LNCaP clone FGC (cell line): Measurements from ENCODE around the gene TIGD1.
"Not testable (repeated sequence)": the region's sequence is repeated elsewhere in the genome, so short reads cannot be mapped to it uniquely, and the experiment has no call there.

Source experiments
- DNase-seq: peaks from one replicate; pipeline ENCODE4 v3.0.0-alpha.2; 2011; ENCODE audit warnings: low read depth
- H3K4me3 ChIP-seq: 2 replicates; pipeline ENCODE4 v1.5.1; 2011; ENCODE audit warnings: mild to moderate bottlenecking, low read depth, low read length, control low read depth
- TF ChIP-seq, protein P1 (sequence below): IDR thresholded peaks from 2 replicates; pipeline ENCODE4 v1.5.1; 2012; ENCODE audit warnings: mild to moderate bottlenecking; ENCODE audit not compliant: control insufficient read depth, insufficient read depth; ENCODE audit errors: extremely low read depth

Gene TIGD1

DNA sequence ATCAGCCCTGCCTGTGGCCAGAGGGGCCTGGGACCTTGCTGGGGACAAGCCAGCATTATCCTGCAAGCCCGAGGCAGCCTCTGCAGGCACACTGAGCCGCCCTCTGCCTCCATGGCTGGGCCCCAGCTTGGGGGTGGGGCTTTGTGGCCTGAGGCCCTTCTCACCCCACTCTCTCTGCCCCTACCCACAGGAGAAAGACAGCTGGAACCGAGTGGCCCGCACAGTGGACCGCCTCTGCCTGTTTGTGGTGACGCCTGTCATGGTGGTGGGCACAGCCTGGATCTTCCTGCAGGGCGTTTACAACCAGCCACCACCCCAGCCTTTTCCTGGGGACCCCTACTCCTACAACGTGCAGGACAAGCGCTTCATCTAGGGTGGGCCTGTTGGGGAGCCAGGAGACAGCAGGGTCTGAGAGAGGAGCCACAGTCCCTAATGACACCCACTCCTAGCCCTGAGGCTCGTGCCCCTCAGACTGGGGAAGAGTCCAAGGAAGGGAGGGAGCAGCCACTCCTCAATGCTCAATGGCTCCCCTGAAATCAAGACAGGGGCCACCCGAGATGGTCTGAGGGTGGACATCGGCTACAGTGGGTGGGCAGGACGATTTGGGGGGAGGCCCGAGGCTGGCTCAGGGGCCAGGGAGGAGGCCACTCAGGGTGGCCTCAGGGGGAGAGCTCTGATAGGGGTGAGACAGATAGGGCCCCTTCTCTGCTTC lies 15.3 kb downstream of the TIGD1 start:
- DNase-seq, result no peak
- H3K4me3 ChIP-seq, result no peak overlapping the region
- TF ChIP-seq, protein P1, sequence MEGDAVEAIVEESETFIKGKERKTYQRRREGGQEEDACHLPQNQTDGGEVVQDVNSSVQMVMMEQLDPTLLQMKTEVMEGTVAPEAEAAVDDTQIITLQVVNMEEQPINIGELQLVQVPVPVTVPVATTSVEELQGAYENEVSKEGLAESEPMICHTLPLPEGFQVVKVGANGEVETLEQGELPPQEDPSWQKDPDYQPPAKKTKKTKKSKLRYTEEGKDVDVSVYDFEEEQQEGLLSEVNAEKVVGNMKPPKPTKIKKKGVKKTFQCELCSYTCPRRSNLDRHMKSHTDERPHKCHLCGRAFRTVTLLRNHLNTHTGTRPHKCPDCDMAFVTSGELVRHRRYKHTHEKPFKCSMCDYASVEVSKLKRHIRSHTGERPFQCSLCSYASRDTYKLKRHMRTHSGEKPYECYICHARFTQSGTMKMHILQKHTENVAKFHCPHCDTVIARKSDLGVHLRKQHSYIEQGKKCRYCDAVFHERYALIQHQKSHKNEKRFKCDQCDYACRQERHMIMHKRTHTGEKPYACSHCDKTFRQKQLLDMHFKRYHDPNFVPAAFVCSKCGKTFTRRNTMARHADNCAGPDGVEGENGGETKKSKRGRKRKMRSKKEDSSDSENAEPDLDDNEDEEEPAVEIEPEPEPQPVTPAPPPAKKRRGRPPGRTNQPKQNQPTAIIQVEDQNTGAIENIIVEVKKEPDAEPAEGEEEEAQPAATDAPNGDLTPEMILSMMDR, result no peak

DNA sequence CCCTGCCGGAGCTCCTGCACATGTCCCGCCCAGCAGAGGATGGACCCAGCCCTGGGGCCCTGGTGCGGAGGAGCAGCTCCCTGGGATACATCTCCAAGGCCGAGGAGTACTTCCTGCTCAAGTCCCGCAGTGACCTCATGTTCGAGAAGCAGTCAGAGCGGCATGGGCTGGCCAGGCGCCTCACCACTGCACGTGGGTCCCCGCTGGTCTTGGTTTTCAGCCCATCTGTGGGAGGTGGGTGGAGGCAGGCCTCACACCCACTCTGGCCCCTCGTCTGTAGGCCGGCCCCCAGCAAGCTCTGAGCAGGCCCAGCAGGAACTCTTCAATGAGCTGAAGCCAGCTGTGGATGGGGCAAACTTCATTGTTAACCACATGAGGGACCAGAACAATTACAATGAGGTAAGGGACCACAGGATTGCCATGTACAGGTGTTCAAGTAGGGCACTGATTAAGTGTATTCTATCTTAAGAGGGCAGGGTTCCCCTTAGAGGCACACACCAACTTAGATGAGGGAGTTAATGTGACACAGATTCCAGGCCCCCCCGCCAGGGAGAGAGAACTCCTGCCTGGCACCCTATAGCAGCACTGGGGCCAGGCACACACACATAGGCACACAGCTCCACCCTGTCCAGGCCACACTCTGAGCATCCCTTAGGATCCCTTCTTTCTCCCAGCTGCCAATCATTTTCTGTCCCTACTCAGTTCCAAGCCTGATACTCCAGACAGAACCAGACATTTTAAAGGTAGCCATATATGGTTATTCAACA lies 16.2 kb downstream of the TIGD1 start:
- TF ChIP-seq, protein P1, result no peak
- DNase-seq, result no peak
- H3K4me3 ChIP-seq, result no peak overlapping the region

DNA sequence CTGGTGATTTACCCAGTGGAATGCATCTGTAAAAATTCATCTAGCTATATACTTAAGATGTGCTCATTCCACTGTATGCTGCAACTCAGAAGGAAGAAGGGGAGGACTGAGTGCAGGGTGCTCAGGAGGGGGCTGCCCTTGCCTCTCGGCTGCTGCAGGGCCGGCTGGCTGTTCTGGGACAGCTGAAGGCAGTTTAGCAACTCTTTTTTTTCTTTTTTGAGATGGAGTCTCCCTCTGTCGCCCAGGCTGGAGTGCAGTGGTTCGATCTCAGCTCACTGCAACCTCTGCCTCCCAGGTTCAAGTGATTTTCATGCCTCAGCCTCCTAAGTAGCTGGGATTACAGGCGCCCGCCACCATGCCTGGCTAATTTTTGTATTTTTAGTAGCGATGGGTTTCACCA lies 17.5 kb downstream of the TIGD1 start:
- not testable (repeated sequence) for DNase-seq, H3K4me3 ChIP-seq

DNA sequence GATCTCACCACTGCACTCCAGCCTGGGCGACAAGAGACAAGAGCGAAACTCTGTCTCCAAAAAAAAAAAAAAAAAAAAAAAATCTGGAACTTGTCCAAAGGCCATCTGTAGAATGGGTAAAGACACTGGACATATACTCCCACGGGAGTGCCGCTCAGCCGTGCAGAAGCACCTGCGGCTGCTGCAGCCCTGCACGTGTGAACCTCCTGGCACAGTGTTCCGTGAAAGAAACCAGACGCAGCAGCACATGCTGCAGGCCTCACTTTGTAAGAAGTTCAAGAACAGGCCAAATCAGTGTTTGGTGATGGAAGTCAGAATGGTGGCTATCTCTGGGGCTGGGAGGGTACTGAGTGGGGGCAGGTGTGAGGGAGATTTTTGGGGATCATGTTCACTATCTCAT lies 17.9 kb downstream of the TIGD1 start:
- no peak overlapping the region for H3K4me3 ChIP-seq
- no peak for DNase-seq
- TF ChIP-seq, protein P1, result no peak

DNA sequence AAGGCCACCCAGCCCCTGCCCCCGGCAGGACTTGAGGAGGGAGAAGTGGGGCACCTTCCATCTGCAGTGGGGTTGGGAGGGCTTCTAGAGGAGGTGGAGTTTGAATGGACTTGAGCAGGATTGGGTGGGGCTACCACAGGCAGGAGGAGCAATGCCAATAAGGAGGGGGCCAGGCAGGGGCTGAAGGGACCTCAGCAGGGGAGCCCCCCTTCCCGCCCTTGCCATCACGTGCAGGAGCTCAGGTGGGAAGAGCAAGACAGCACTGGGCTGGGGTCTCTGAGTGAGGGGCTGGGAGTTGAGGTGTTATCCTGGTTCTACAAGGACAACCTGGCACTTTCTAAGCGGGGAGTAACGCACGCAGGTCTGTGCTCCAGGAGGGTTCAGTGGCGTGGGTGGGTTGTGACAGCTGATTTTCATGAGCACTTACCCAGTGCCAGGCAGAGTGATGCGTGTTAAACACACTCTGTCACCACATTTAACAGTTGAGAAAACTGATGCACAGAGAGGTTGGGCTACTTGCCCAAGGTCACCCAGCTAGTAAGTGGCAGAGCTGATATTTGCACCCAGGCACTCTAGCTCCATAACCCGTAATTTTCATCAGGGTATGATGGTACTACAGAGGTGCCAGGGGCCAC lies 19.6 kb downstream of the TIGD1 start:
- DNase-seq, result no peak
- TF ChIP-seq, protein P1, result no peak
- no peak overlapping the region for H3K4me3 ChIP-seq

DNA sequence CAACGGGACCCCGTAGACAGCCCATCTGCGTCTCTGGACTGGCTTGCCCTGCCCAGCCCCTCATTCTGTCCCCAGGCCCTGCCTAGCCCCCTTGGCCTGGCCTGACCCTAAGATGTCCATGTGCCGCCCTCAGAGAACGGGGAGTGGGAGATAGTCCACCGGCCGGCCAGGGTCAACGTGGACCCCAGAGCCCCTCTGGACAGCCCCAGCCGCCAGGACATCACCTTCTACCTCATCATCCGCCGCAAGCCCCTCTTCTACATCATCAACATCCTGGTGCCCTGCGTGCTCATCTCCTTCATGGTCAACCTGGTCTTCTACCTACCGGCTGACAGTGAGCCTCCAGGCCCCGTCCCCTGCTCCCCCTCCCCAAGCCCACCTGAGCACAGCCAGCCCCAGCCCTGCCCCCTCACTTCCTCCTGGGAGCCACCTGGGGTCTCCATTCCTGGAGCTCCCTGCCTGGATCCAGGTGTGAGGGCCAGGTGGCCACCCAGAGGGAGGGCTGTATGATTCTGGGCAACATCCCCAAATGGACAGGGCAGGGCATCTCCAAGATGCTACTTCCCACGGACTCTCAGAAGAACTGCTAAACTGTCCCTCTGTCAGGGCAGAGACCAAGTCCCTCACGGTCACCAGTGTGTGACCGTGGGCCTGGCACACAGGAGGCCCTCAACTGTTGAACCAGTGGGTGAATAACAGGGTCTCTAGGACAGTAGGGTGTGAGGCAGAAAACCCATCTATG lies 20.4 kb downstream of the TIGD1 start:
- no peak for DNase-seq
- no peak overlapping the region for H3K4me3 ChIP-seq
- TF ChIP-seq, protein P1, result no peak
